Aortic smooth muscle cell (primary cell): ENCODE measurements around the gene GLIPR1. TPM values are rescaled to one million over a fixed set of nuclear protein-coding genes. Genes with fewer than 3 reads are reported as not detected.

ENCODE experiments used
- total RNA-seq: library from RNA; depleted of rRNA; stranded (reverse); fragments of >200 nt; gene quantifications from 2 replicates; pipeline ENCODE4 v1.2.3, GENCODE V29; 2014

Gene GLIPR1
- total RNA-seq, result 150 and 263 TPM in 2 replicates

DNA sequence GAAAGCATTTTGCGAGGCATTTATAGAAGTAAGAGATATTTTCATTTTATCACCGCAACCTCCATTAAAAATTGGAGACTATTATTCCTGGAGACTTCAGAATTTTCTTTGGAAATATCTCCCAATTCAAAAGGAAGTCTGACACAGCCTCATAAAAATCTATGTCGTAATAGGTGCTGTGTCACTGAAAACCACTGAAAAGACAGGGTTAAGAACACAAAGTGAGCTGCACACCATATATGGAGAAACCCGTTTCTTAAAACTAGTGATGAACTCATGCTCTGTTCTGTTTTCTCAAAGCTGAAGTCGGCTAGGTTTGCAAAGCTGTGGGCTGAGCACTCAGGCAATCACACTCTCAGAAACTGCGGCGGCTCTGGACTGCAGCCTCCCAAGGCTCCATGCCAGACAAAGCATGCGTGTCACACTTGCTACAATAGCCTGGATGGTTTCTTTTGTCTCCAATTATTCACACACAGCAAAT, at the start of gene GLIPR1:
Gene GLIPR1 (plus strand): TSS at position 287 of the 481 bp plus-strand sequence. CDS start 126 bp downstream, at position 413.

DNA sequence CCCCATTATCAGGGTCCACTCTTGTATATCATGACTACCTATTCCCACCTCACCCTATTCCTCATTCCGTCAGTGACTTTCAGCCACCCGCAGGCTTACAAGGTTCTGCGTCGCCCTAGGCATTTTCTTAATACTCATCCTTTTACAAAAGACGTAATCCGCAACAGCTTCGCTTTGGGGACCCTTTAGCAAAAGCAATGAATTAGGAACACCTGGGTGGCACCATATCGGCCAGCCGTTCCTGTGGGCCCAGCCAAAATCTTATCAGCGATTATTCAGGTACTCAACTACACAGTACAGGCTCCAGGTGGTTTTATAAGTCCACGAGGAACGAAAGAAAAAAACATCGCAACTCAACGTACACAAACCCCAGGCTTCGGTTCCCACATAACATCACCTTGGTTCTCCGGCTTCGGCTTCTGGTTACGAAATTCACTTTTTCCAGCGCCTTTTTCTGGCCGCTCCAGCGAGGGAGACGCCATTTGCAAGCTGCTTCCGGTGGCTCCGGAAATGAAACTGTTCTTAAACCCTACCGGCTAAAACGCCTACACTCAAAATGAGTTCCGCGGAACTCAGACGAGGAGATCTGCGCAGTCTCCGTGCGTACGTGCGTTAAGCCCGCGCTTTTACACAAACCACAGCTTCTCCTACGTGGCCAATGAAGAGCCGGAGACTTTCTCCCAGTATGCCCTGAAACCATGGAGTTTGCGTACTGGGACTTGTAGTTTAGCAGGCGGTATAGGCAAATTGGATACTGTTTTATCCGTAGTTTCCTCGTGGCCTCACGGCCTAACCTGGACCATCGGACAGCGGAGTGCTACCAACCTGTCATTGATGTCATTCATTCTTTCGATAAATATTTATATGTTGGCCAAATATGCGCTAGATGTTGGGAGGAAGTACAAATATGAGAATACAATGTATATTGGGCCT, 30.8 kb downstream of the GLIPR1 start, which contains the start of gene KRR1:
Gene KRR1 (minus strand): TSS at position 494 of the 933 bp plus-strand sequence. CDS start 12 bp downstream, at position 482.

Other genes starting within 250 kb of the GLIPR1 start
- gene CAPS2, start 150.4 kb upstream of the GLIPR1 start, total RNA-seq, result 11.9 and 15.9 TPM in 2 replicates
- not detected in 2 replicates for gene GLIPR1L1, start 146.1 kb upstream of the GLIPR1 start, total RNA-seq
- 0.92 and 1.1 TPM in 2 replicates for gene GLIPR1L2, start 89.7 kb upstream of the GLIPR1 start, total RNA-seq
- gene KRR1, start 30.9 kb downstream of the GLIPR1 start, total RNA-seq, result 20.2 and 42.7 TPM in 2 replicates